T-helper 9 cell (primary cell): Measurements from ENCODE around the gene PTDSS2.
"Not testable (repeated sequence)": the region's sequence is repeated elsewhere in the genome, so short reads cannot be mapped to it uniquely, and the experiment has no call there.

ENCODE experiments used
- DNase-seq: peaks from one replicate; pipeline ENCODE4 v3.0.0-alpha.2; 2020

Gene PTDSS2

DNA sequence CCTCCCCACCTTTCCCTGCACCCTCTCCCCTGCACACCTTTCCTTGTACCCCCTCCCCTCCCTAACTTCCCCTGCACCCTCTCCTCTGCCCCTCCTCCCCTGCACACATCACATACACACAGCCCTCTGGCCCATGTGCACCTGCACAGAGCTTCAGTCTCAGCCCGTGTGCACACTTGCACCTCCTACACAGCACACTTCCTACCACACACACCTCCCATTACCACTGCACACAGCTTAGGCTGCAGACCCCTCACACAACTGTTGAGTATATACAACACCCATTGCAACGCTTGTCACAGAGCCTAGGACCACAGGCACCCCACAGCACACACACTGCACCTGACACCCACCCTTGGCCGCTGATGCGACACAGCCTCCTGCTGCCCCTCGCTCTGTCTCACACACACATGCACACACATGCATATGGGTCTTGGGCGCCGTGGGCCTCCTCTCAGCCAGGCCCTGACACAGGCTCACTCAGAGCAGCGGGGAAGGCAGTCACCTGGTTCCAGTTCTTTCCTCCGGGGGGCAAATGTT is 35.7 kb upstream of the PTDSS2 start:
- DNase-seq: no peak

DNA sequence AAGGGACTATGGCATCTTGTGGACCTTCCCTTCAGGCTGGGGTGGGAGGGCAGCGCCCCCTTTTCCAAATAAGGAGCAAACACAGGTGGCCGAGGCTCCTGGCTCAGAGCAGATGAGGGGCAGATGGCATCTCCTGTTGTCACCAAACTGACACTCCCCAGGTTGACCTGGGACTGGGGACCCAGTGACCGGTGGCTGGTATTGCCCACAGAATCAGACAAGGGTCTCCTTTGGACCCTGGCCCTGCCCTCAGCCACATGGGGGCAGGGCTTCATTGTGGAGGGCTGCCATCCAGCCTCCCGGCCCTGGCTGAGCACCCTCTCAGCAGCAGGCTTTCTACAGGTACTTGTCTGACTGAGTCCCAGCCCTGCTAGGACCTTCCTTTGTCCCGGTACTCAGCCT is 34.4 kb upstream of the PTDSS2 start:
- DNase-seq: no peak

DNA sequence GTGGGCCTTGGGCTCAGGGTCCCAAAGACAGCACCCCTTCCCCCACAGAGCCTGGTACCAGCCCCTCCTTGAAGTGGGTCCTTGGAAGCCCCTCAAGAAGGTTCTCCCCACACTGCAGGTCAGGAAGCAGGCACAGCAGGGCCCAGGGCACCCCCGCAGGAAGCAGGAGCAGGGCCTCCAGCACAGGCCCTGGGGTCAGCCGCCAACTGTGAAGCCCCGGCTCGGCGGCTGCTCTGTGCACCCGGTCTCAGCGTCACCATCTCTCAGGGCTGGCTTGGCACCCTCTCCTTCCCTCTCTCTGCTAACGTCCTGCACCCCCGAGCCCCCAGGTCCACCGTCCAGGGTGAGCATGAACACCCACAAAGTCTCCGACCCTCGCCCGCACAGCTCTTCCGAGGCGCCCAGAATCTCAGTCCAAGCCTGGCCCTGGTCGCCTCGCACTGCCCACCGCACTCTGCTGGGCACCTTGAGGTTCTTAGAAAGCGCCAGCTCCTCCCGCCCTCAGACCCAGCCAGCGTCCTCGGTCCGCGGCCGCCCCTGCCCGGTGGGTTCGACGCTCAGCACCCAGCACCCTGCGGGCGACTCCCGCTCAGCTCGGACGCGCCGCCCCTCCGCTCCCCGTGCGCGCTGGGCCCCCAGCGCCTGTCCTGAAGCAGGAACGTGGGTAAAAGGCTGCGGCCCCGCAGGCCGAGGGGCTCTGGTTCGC is 33.9 kb upstream of the PTDSS2 start:
- no peak for DNase-seq

DNA sequence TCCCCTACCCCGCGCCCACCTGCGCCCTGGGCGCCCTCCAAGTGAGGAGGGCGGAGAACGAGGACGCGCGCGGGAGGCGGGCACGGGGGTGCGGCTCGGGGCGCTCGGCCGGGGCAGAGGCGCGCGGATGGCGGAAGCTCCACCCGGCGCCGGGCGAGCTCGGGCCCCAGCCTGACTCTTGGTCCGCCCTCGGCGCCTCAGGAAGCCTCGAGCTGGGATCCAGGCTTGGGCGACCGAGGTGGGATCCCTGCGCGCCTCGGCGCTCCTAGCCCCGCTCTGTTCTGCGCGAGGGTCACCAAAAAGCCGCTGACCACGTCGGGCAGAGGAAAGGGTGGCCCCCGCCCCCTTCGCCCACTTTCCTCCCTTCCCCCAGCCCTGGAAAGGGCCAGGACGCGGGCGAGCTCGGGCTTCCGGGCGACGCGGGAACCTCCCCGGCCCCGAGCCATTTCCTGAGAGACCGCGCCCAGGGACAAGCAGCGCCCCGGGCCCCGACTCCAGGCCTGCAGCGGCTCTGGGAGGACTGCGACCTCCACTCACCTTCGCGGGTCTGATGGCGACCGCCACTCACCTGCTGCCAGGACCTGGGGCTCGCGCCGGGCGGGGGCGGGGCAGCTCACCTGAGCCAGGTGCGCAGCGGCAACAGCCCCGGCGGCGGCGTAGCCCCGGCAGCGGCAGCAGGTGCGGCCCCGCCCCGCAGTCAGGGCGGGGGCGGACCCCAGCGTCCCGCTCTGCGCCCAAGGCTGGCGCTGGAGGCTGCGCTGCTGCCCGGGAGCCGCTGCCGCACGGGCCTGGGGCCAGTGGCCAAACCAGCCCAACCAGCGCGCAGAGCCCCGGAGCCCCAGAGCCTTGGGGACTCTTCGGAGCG is 33.1 kb upstream of the PTDSS2 start:
- no peak for DNase-seq

DNA sequence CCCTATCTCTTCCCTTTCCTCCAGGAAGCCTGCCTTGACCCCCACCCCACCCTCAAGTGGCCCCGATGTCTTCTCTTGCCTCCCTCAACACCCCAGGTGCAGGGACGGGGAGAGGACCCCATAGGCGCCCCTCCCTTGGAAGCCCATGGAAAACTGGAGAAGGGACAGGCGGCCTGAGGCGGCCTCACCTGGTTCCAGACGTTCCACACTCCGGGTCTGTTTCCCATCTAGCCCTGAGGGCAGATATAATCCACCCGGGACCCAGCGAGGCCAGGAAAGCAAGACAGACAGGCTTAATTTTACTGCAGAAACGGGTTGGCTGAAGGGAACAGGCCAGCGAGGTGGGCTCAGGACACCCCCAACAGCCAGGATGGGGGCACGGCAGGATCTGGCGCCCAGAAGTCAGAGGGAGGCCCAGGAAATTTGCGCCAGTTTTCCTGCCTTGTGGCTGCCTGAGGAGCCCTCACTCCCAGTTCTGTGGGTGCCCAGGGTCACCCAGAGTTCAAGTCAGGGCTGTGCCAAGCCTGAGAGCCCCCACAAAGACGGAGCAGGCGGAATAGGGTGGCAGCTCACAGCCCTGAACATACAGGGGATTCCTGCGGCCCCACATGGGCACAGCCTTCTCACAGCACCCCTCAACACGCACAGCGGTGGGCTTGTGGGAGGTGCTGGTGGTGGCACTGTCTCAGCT is 32.3 kb upstream of the PTDSS2 start:
- no peak for DNase-seq

DNA sequence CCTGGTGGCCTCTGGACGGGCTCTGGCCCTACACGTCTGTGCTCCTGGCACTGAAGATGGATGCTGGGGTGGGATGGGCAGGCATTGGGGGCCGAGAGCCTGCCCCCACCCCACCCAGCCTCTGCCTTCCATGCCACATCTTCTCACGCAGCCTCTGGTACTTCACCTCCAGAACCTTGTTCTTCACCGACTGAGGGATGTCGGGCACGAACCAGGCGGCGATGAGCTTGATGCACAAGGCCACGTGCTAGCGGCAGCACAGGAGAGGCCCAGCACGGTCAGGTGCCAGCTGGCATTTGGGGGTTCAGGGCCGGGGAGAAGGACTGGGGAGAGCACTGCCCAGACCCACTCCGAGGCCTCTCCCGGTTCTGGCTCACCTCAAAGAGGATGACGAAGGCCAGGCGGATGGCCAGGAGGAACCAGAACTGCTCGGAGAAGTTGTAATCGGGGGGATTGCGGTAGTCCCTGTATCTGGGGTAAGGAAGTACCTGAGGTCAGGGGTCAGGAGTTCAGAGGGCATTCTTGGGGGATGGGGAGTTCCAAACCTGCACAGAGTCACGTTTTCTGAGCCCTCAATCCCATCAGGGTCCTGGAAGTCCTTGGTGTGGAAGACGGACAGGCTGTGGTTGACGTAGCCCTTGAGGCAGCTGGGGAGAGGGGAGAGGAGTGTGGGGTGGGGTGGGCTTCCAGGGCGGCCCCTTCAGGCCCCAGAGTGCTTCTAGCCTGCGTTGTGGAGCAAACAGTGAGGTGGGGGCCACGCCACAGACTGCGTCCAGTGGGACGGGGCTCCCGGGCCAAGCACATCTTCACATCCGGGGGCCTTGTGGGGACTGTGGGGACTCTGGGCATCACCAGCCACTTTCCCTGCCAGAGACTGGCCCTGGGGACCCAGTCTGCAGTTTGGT is 31.5 kb upstream of the PTDSS2 start:
- DNase-seq: no peak

DNA sequence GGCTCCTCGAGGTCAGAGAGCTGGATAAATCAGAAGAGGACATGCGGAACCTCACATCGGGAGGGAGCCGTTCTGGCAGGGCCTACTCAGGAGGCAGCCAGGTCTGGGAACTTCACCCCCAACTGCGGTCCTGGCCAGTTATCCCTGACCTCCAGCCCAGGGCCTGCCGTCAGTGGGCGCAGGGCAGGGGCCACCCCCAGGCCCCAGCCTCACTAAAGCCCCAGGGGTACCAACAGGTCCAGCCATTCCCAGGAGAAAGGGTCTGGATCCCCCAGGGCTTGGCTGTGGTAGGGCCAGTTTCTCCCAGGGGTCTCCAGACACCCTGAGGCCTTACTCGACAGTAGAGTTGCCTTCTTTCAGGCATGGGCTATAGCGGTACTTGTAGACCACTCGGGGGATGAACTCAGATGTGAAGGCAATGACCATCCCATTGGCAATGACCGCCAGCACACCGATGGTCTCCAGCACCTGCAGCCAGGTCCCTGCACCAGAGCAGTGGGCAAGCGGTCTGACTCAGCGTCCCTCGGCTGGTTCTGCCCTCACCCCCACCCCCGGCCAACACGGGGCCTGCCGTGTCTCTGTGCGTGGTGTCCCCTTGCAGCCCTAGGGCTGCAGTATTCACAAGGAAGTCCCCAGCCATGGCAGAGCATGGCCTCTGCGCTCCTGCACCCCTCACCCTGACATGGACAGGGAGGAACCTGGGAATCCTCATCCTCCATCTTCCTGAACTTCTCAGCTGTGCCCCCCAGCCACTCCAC is 30.7 kb upstream of the PTDSS2 start:
- no peak for DNase-seq

DNA sequence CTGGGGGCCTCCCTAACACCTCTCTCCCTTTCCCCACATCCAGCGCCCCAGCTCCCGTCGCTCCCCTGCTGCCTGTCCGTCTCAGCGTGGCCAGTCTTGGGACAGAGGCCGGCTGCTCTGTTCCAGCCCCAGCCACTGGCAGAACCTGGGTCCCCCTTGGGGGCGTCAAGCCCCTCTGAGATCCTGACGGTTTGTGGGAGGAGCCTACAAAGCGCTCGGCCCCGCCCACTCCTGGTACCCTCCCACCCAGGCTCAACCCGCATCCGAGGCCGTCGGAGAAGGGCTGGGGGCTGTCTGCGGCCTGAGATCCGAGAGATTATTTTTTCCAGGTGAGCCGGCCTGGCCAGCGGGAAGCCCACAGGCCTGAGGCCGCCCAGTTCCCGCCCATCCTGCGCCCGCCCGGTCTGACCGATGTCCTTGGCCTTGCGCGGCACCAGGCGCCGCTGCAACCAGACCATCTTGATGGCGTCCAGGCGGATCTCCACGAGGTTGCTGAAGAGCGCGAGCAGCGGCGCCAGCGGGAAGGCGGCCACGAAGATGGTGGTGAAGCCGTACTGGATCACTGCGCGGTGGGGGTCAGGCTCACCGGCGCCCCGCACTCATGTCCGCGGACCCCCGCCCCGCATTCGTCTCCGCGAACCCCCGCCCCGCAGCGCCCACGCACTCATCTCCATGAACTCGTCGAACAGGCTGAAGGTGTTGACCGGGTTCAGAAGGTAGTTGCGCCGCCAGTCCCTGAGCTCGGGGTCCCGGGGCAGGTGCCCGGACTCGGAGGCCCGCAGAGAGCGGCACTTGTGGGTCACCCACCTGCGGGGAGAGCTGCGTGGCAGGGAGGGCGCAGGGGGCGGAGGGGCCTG is 29.8 kb upstream of the PTDSS2 start:
- DNase-seq: no peak

DNA sequence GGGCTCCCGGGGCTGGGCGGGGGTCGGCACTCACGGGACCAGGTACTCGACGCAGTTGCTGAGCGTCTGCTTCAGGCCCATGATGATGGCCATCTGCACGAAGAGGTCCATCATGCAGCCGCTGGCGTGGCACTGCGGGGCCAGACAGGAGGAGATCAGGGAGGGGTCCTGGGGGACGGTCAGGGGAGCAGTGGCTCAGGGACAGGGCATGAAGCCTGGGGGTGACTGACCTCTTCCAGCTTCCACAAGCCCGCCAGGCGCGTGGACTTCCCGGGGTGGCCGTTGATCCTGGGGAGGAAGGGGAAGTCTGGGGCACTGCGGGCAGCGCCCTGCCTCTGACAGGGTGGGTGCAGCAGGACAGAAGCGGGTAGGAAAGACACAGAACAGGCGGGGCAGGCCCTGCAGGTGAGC is 29.2 kb upstream of the PTDSS2 start:
- DNase-seq: no peak

DNA sequence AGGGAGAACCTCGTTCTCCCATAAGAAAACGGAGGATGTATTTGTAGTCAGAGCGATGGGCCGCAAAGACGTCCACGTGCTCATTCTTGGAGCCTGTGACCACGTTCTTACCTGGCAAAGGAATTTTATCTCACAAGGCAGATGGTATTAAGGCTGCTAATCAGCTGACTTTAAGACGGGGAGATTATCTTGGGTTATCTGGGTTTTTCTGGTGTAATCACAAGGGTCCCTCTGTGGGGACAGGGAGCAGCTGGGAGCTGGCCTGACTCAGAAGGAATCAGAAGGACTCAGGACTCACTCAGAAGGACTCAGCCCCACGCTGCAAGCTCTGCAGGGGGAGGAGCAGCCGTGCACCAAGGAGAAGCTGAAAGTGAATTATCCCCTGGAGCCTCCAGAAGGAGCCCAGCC is 27.8 kb upstream of the PTDSS2 start:
- no peak for DNase-seq

DNA sequence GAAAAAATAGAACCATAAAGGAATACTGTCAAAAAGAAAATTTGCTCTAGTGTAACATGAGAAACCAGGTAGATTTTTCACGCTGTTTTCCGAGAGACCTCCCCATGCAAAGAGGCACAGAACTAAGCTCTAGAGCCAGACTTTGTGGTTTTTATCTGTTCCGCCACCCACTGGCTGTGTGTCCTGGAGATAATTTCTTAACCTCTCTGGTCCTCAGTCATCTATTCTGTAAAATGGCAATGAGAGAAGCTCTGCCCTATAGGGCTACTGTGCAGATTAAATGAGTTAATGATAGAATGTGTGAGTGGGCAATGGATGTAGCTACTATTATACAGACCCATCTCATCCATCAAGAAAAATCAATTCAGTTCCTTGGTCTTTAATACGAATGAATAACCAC is 25.8 kb upstream of the PTDSS2 start:
- DNase-seq: no peak

DNA sequence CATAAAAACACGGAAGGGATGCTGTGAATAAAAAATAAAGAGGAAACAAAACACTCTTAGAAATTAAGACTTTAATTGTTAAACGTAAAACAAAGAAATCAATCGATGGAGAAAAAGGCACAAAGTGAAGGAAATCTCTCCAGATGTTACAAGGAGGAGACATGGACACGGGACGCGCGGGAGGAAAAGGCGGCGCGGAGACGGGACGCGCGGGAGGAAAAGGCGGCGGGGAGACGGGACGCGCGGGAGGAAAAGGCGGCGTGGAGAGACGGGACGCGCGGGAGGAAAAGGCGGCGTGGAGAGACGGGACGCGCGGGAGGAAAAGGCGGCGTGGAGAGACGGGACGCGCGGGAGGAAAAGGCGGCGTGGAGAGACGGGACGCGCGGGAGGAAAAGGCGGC is 25.3 kb upstream of the PTDSS2 start:
- DNase-seq: not testable (repeated sequence)

DNA sequence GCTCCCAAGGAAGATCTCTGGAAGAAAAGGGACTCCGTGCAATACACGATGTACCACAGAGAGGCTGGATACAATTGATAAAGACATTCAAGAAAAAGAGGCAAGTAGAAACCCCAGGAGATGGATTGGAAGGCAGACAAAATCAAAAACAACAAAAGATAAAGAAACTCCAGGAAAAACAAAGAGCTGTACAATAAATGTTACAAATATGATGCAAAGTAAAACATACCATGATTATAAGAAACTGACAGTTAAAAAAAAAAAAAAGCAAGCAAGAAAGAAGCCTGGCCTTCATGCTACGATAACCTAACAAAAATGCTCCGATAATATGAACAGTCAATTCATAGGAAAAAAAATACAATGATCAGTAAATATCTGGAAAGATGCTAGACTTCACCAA is 24.8 kb upstream of the PTDSS2 start:
- no peak for DNase-seq

DNA sequence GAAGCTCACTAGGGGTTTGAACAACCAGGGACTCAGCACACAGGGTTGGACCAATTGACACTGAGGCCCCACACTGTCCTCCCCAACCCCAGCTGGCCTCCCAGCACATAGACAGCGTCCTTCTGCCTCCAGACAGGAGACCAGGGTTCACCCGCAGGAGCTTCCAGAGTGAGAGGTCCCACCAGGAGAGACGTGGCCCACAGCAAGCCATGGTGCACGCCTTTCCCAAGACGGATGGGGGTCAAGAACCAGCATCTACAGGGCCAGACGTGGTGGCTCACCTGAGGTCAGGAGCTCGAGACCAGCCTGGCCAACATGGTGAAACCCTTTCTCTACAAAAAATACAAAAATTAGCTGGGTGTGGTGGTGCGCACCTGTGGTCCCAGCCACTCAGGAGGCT is 23.2 kb upstream of the PTDSS2 start:
- DNase-seq: no peak

DNA sequence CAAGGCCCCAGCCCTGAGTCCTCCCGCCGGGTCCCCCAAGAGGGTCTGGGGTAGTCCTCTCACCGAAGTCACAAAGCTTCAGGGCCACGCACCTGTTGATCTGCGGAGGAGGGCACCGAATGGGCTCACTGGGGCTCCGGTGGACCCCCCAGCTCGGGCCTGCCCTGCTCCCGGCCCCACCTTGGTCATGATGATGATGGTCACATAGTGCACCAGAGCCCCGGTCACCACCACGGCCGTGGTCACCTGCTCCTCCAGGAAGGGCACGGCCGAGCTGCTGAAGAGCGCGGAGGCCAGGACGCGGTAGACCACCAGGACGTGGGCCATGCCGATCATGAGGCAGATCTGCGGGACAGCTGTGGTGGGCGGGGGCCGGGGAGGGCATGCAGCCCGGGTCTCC is 21.8 kb upstream of the PTDSS2 start:
- DNase-seq: no peak

DNA sequence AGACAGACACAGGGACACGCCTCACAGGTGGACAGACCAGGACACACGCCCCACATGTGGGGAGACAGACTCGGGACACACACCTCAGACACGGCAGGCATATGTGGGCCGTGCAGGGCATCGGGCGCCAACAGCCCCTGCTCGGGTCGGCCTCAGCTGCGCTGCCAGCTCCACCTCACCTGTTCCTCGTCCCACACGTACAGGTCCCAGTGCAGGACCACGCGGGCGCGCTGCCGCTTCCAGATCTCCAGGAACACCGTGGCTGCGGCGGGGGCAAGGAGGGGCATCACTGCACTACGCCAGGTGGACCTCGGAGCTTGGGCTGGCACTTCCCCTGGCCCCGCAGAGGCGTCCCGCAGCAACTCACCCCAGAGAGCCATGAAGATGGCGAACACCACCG is 20.7 kb upstream of the PTDSS2 start:
- no peak for DNase-seq

DNA sequence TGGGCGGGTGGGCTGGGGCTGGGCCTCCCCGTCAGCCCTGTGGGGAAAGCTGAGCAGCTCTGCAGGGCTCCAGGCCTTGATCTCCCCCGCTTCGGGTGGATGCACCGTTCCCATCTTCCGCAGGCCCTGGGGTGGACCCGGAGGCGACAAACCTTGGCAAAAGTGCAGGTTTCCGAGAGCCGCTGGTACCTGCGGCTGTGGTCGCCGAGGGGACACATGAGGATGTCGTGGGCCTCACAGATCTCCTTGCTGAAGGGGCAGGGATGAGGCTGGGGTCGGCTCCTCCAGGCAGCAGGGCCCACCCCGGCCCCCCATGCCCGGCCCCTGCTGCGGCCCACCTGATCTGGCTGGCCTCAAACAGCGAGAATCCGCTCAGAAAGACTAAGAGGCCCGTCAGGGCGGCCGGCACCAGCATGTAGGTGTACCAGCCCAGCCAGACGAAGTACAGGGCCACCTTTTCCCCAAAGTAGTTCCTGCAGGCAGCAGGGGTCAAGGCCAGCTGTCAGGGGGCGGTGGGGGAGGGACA is 20.1 kb upstream of the PTDSS2 start:
- DNase-seq: no peak

DNA sequence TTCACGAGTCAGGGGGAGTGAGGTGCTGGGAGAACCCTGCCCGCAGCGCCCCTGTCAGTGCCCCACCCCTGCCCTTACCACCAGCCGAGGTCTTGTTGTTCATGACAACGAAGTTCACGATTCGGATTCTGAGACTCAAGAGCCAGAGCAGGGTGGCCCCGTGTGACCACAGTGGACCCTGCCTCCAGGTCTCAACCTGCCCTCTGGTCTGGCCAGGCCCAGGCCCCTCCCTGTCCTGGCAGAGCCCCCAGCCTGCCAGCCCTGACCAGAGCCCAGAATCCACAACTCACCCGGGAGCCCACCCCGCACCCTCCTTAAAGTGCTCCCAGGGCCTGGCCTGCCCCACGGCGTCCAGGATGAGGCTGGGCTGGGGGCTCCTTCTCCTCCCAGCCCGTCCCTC is 18.2 kb upstream of the PTDSS2 start:
- no peak for DNase-seq

DNA sequence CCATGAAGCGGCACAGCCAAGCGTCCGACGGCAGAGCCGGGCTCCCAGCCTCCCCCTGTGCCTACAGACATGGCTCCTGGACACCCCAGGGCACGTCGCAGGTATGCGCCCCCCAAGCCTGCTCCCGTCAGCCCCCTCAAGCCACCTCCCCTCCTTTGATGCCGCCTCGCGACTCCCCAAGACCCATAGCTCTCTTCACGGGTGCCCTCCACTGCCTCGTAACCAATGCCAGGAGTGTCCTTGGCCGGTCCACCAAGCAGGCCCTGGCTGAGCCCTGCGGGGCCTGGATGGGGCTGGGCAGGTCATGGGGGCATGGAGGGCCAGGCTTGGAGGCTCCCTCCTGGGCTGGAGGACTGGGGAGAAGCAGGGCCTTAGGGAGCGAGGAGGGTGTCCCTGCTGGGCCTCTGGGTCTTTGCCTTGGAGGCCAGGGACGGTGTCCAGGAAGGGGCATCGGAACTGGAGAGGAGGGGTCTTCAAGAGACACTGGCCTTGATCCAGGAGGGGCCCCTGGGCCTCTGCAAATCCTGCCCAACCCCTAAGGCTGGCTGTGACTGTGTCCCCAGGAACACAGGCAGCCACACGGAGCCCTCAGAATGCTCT is 17.5 kb upstream of the PTDSS2 start:
- no peak for DNase-seq

DNA sequence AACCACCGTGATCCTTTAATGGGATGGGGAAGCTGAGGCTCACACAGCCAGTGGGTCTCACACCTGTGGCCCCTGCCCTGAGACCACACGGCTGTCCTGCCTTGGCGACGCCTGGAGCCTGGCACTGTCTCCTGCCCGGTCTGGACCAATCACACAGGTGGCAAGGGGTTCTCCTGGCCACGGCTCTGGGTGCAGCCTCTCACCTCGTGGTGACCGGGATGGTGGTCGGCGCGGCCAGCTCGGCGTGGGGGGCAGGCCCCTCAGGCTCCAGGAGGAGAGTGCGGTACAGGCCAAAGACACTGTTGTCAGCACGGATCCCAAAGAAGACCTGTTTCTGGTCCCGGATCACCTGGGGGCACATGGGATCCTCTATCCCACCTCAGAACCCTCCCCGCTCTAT is 17.0 kb upstream of the PTDSS2 start:
- DNase-seq: no peak
